Testis (tissue), 2 donors: ENCODE results near the gene C1QTNF12.

Experiments used
- POLR2A ChIP-seq: fragments of 450-650 bp; IDR thresholded peaks from one replicate; pipeline ENCODE4 v1.6.1; 2017; ENCODE audit warnings: antibody characterized with exemption, mild to moderate bottlenecking, moderate library complexity
- TF ChIP-seq, protein P1 (sequence below), 3 experiments: fragments of 450-650 bp in 2 of 3; fragments of 200-600 bp in 1 of 3; sonication (generic) in 1 of 3; IDR thresholded peaks; one replicate each; pipeline ENCODE4 v1.5.1; 2016 to 2019; ENCODE audit warnings: antibody characterized with exemption in 3 of 3, mild to moderate bottlenecking in 2 of 3, moderate library complexity in 1 of 3

GRCh38 chr1:1216770-1217620 lies 29.5 kb downstream of the C1QTNF12 start:
- TF ChIP-seq, protein P1, sequence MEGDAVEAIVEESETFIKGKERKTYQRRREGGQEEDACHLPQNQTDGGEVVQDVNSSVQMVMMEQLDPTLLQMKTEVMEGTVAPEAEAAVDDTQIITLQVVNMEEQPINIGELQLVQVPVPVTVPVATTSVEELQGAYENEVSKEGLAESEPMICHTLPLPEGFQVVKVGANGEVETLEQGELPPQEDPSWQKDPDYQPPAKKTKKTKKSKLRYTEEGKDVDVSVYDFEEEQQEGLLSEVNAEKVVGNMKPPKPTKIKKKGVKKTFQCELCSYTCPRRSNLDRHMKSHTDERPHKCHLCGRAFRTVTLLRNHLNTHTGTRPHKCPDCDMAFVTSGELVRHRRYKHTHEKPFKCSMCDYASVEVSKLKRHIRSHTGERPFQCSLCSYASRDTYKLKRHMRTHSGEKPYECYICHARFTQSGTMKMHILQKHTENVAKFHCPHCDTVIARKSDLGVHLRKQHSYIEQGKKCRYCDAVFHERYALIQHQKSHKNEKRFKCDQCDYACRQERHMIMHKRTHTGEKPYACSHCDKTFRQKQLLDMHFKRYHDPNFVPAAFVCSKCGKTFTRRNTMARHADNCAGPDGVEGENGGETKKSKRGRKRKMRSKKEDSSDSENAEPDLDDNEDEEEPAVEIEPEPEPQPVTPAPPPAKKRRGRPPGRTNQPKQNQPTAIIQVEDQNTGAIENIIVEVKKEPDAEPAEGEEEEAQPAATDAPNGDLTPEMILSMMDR (IDR thresholded peaks at IDR 0.05): no peak
- no peak for TF ChIP-seq POLR2A
